Loucy (cell line): ENCODE data around the gene SMIM22.

Experiments
- EZH2phosphoT487 ChIP-seq: fragments of 200-600 bp; IDR thresholded peaks from 2 replicates; pipeline ENCODE4 v1.6.1; 2018; ENCODE audit warnings: antibody characterized with exemption, mild to moderate bottlenecking, moderate library complexity, borderline replicate concordance
- TF ChIP-seq, protein P1 (sequence below): fragments of 200-600 bp; sonication (generic); conservative IDR thresholded peaks from 2 replicates; pipeline ENCODE4 v1.5.1; 2014; ENCODE audit warnings: mild to moderate bottlenecking, antibody characterized with exemption, low read length

DNA sequence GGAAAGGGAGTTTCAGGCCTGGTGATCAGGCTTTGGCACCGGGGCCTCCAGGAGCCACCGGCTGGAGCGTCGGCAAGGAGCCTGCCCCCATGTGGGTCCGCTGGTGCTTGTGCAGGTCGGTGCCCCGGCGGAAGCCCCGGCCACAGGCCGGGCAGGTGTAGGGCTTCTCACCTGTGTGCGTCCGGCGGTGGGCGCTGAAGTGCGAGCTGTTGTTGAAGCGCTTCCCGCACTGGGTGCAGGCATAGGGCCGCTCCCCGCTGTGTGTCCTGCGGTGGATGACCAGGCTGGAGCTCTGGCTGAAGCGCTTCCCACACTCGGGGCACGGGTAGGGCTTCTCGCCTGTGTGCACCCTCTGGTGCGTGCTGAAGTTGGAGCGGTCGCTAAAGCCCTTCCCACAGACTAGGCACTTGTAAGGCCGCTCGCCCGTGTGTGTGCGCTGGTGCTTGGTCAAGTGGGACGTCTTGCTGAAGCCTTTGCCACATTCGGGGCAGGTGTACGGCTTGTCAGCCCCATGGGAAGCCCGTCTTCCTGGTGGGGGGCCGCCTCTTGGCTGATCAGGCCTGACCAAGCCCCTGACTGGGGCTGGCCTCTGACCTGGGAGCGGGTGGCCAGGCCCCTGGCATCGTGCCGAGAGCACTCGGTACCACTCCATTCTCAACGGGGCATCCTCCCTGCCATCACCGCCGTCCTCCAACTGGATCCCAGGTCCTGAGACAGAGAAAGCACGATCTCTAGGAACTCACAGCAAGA, 42.6 kb upstream of the SMIM22 start:
- TF ChIP-seq, protein P1, sequence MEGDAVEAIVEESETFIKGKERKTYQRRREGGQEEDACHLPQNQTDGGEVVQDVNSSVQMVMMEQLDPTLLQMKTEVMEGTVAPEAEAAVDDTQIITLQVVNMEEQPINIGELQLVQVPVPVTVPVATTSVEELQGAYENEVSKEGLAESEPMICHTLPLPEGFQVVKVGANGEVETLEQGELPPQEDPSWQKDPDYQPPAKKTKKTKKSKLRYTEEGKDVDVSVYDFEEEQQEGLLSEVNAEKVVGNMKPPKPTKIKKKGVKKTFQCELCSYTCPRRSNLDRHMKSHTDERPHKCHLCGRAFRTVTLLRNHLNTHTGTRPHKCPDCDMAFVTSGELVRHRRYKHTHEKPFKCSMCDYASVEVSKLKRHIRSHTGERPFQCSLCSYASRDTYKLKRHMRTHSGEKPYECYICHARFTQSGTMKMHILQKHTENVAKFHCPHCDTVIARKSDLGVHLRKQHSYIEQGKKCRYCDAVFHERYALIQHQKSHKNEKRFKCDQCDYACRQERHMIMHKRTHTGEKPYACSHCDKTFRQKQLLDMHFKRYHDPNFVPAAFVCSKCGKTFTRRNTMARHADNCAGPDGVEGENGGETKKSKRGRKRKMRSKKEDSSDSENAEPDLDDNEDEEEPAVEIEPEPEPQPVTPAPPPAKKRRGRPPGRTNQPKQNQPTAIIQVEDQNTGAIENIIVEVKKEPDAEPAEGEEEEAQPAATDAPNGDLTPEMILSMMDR: no peak
- TF ChIP-seq EZH2phosphoT487: no peak
